HUES64 (cell line): Measurements from ENCODE around the gene MYL5.

Experiments used
- H3K27ac ChIP-seq: 2 replicates; pipeline ENCODE4 v1.7.0; 2013; ENCODE audit warnings: low read depth, low read length, inconsistent platforms
- H3K27me3 ChIP-seq: 2 replicates; pipeline ENCODE4 v1.6.1; 2013; ENCODE audit warnings: mild to moderate bottlenecking, low read length; ENCODE audit not compliant: insufficient read depth
- H3K36me3 ChIP-seq: 2 replicates; pipeline ENCODE4 v1.6.1; 2013; ENCODE audit warnings: mild to moderate bottlenecking, low read length; ENCODE audit not compliant: insufficient read depth
- H3K4me1 ChIP-seq: 2 replicates; pipeline ENCODE4 v1.6.1; 2013; ENCODE audit warnings: mild to moderate bottlenecking, low read length, moderate library complexity; ENCODE audit not compliant: insufficient read depth
- H3K4me3 ChIP-seq: 2 replicates; pipeline ENCODE4 v1.5.1; 2013; ENCODE audit warnings: mild to moderate bottlenecking, low read length, moderate library complexity
- H3K9ac ChIP-seq: 2 replicates; pipeline ENCODE4 v1.6.1; 2013; ENCODE audit warnings: mild to moderate bottlenecking, low read depth, low read length
- H3K9me3 ChIP-seq: 2 replicates; pipeline ENCODE4 v1.6.1; 2013; ENCODE audit warnings: low read depth, low read length; ENCODE audit not compliant: insufficient read depth
- WGBS: fragments of 150-250, 120-280 bp; methylation state at CpG from one replicate; pipeline ENCODE4 v1.1.7; 2013; ENCODE audit warnings: missing lambda C conversion rate; 5-methylcytosine and 5-hydroxymethylcytosine counted together

Gene MYL5

DNA sequence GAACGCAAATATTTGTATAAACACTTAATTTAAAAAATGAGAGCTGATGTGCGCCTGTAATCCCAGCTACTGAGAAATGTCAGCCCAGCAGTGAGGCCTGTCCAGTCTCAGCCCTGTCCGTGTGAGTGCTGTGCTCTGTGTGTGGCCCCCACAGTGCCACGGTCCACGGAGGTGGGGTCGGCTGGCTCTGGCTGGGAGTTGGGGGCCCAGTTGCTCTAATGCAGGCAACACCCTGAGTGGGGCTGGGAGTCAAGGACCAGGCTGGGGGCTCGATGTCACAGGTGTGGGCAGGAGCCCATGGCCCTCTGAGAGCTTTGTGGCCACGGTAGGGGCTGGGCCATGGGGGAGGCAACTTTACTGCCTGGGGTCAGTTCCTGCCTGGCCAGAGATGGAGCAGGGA lies 44.1 kb downstream of the MYL5 start:
- no peaks in the 10 kb centered on the region for H3K9me3 ChIP-seq
- no peaks in the 10 kb centered on the region for H3K4me1 ChIP-seq
- H3K27me3 ChIP-seq, result no peaks in the 10 kb centered on the region
- no peak overlapping the region for H3K4me3 ChIP-seq
- WGBS, result 94% methylated on average over 8 of the region's 8 CpGs
- peaks cover 10% of the 10 kb centered on the region; the same call in 1 of the 2 replicates for H3K36me3 ChIP-seq
- no peak overlapping the region for H3K27ac ChIP-seq
- H3K9ac ChIP-seq, result no peak overlapping the region

DNA sequence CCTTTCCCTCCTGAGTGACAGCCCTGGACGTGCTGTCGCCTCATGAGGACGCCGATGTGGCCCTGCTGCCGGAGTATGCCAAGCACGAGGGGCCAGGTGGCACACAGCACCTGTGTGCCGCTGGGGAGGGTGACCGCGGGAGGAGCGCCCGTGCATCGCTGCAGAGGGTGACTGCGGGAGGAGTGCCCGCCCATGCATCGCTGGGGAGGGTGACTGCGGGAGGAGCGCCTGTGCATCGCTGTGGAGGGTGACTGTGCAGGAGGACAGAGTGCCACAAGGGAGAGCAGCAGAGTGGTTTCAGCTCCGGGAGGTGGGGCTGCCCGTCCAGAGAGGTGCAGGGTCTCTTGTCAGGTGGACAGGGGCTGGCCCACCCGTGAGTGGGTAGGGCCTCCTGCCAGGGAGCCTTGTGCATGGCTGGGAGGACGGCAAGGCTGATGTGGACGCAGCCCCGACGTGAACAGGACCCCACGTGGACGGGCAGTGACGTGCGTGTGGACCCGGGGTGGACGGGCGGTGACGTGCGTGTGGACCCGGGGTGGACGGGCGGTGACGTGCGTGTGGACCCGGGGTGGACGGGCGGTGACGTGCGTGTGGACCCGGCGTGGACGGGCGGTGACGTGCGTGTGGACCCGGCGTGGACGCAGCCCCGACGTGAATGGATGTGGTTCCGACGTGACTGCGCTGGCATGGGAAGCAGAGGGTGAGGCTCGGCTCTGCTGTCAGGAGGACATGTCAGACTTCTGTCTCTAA lies 45.9 kb downstream of the MYL5 start:
- Histone ChIP-seq H3K36me3 (peaks cover 5% of the 10 kb centered on the region; the same call in 1 of the 2 replicates), H3K9me3 (no peaks in the 10 kb centered on the region), H3K4me3 (no peak overlapping the region), H3K27ac (no peak overlapping the region), H3K9ac (no peak overlapping the region), H3K27me3 (no peaks in the 10 kb centered on the region), H3K4me1 (no peaks in the 10 kb centered on the region)
- WGBS, result 97% methylated on average over 59 of the region's 59 CpGs

DNA sequence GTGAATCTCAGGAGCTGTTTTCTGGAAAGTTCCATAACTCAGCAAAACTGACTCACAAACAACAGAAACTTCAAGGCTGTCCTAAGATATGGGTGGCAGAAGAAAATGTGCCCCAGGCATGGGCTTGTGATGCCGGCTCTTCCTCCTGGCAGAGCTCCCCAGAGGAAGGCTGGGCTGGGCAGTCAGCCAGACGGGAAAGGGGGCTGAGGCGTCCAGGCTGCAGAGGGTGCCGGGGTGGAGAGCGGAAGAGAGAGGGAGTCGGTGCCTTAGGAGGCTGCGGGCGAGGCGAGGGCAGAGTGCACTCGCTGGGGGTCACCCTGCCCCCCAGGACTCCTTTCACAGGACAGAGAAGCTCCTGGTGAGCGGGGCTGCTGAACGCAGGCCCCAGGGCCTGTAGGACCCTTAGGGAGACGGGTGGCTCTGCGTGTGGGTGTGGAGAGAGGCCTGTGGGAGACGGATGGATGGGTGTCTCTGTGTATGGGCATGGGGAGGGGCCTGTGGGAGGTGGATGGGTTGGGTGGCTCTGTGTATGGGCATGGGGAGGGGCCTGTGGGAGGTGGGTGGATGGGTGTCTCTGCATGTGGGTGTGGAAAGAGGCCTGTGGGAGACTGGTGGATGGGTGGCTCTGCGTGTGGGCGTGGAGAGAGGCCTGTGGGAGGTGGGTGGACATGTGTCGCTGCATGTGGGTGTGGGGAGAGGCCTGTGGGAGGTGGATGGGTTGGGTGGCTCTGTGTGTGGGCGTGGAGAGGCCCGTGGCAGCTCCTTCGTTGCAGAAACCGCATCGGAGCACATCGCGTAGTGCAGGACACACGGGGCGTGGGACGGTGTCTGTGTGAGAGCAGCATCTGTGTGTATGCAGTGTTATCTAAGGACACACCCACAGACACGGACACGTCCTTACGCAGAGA lies 47.2 kb downstream of the MYL5 start:
- Histone ChIP-seq H3K9me3 (no peaks in the 10 kb centered on the region), H3K36me3 (peaks cover 5% of the 10 kb centered on the region; the same call in 1 of the 2 replicates), H3K4me3 (no peak overlapping the region), H3K27ac (no peak overlapping the region), H3K27me3 (no peaks in the 10 kb centered on the region), H3K4me1 (no peaks in the 10 kb centered on the region), H3K9ac (no peak overlapping the region)
- WGBS, result 95% methylated on average over 31 of the region's 31 CpGs

DNA sequence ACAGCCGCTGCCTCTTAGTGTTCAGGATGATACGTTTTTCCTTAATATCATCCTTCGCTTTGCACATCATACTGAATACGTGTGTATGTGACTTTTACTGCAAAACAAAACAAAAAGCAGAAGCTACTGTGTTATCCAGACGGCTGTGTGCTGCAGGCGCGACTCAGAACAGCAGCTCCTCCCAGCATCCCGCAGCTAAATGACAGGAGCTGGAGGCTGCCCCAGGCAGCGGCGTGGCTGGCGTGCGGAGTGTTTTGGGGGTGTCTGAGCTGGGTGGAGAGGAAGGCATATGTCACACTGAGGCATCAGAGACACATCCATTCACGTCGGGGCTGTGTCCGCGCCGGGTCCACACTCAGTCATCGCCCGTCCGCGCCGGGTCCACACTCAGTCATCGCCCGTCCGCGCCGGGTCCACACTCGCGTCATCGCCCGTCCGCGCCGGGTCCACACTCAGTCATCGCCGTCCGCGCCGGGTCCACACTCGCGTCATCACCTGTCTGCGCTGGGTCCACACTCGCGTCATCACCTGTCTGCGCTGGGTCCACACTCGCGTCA lies 47.9 kb downstream of the MYL5 start:
- Histone ChIP-seq H3K27ac (no peak overlapping the region), H3K36me3 (peaks cover 5% of the 10 kb centered on the region; the same call in 1 of the 2 replicates), H3K4me3 (no peak overlapping the region), H3K27me3 (no peaks in the 10 kb centered on the region), H3K4me1 (no peaks in the 10 kb centered on the region), H3K9ac (no peak overlapping the region), H3K9me3 (no peaks in the 10 kb centered on the region)
- WGBS, result 97% methylated on average over 47 of the region's 47 CpGs

DNA sequence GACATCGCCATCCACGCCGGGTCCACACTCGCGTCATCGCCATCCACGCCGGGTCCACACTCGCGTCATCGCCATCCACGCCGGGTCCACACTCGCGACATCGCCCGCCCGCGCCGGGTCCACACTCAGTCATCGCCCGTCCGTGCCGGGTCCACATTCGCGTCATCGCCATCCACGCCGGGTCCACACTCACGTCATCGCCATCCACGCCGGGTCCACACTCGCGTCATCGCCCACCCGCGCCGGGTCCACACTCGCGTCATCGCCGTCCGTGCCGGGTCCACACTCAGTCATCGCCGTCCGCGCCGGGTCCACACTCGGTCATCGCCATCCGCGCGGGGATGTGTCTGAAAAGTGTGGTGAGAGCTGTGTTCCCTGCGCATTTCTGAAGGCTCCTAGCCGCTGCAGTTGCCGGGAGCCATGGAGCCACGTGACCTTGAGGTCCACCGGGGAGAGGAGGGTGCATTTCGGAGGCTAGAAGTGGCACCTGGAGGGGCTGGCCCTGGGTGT lies 48.6 kb downstream of the MYL5 start:
- H3K36me3 ChIP-seq, result peaks cover 5% of the 10 kb centered on the region; the same call in 1 of the 2 replicates

DNA sequence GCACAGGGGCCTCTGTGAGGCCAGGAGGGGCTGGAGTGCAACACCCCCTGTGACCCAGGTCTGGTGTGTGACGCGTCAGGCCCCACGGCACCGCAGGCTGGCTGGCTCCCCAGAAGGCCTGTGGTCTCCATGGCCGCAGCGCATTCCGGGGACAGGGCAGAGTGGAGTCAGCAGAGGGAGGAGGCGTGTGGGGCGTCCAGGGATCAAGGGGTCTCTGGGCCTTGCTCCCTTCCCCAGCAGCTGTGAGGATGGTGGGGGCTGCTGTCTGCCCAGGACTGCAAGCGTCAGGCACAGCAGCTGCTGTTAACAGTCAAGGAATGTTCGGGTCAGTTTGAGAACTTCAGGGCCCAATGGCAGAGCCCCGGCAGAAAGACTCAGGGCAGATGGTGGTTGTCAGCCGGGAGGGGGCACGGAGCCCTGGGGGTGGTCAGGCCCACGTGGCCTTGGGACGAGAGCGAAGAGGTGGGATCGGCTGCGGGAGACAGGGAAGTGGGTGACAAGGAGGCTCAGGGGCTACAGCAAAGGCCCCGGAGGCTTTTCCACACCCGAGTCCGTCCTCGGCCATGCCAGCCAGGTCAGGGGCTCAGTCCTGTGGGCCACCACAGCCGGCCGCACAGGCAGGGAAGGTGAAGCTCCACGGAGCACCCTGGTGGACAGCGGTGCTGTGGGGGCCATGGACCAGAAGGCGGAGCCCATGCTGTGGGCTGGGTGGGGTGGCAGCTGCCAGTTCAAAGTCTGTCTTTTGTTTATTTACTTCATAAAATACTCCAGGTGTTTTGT lies 49.6 kb downstream of the MYL5 start:
- Histone ChIP-seq H3K36me3 (peaks cover 5% of the 10 kb centered on the region; the same call in 1 of the 2 replicates), H3K27ac (no peak overlapping the region), H3K9me3 (no peaks in the 10 kb centered on the region), H3K4me1 (no peaks in the 10 kb centered on the region), H3K9ac (no peak overlapping the region), H3K27me3 (no peaks in the 10 kb centered on the region), H3K4me3 (no peak overlapping the region)
- 95% methylated on average over 28 of the region's 28 CpGs for WGBS

More for the DNA sequence above, 48.6 kb downstream of the MYL5 start:
- Histone ChIP-seq H3K9me3 (no peaks in the 10 kb centered on the region), H3K27ac (no peak overlapping the region), H3K4me1 (no peaks in the 10 kb centered on the region), H3K27me3 (no peaks in the 10 kb centered on the region), H3K9ac (no peak overlapping the region), H3K4me3 (no peak overlapping the region)
- WGBS, result 97% methylated on average over 61 of the region's 61 CpGs

DNA sequence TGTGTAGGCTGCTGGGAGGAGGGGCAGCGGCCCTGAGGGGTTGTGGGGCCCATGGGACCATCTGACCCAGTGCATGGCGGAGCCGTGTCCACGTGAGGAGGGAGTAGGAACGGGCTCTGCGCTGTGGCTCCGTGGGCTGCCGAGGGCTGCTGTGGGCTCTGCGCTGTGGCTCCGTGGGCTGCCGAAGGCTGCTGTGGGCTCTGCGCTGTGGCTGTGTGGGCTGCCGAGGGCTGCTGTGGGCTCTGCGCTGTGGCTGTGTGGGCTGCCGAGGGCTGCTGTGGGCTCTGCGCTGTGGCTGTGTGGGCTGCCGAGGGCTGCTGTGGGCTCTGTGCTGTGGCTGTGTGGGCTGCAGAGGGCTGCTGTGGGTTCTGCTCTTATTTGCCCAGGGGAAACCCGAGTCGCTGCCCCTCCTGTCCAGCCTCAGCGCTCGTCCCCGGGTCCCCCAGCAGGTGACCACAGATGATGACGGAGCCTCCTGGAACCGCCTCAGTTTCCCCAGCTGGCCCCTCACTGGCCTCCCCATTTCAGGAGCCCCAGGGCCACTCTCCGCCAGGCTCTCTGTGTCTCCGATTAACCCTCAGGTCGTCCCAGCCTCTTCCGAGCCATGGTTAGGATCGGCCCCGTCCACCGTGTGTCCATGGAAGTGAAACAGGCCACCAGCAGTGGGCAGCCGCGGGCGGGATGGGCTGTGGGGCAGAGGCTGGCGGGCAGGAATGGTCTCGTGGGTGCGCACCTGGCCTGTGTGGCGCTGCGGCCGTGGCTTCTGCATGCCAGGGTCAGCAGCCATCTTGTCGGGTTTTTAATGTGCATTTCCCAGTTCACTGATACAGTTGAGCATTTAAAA lies 51.3 kb downstream of the MYL5 start:
- Histone ChIP-seq H3K9ac (no peak overlapping the region), H3K9me3 (no peaks in the 10 kb centered on the region), H3K27me3 (no peaks in the 10 kb centered on the region), H3K4me3 (no peak overlapping the region), H3K4me1 (no peaks in the 10 kb centered on the region), H3K36me3 (peaks cover 5% of the 10 kb centered on the region), H3K27ac (no peak overlapping the region)
- WGBS, result 95% methylated on average over 41 of the region's 41 CpGs

DNA sequence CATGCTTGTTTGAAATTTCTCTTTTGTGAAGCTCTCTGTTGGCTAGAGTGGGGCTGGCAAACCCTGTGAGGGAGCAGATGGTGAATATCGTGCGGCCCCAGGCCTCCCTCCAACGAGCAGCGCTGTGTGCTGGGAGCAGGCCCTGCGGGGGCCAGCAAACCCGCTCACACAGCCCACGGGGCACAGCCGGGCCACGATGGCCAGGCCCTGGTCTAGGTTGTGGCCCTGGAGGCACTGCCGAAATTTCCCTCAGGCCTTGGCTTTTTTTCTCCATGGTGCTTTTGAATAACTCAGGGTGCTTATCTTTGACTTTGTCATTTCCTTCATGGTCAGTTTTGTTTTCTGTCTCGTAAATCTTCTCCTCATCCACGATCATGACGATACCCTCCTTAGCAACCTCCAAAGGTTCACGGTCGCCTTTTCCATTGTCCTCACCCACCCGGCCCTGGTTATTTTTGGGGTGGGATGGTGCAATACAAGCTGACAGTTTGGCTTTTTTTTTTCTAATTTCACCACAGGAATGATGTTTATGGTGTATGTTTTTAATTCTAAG lies 52.0 kb downstream of the MYL5 start:
- Histone ChIP-seq H3K9me3 (no peaks in the 10 kb centered on the region), H3K9ac (no peak overlapping the region), H3K36me3 (peaks cover 12% of the 10 kb centered on the region), H3K27me3 (no peaks in the 10 kb centered on the region), H3K27ac (no peak overlapping the region), H3K4me3 (no peak overlapping the region), H3K4me1 (no peaks in the 10 kb centered on the region)
- 93% methylated on average over 13 of the region's 16 CpGs for WGBS

DNA sequence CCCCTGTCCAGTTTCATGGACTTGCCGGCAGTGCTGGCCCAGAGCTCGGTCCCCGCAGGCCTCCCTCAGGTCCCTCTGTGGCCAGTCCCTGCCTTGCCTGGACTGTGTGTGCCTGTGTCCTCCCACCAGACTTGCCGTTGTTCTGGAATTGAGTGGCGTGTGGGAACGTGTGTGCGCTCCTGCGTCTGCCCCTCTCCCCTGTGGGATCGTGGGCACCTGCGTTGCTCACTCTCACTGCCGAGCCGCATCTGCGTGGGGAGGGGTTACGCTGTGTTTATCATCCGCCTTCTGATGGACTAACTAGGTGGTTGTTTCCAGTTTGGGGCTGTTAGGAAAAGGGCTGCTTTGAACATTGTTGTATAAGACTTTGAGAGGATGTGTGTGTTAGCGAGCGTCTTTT lies 52.5 kb downstream of the MYL5 start:
- Histone ChIP-seq H3K36me3 (peaks cover 12% of the 10 kb centered on the region), H3K4me3 (no peak overlapping the region), H3K4me1 (no peaks in the 10 kb centered on the region), H3K9me3 (no peaks in the 10 kb centered on the region), H3K9ac (no peak overlapping the region), H3K27me3 (no peaks in the 10 kb centered on the region), H3K27ac (no peak overlapping the region)
- 95% methylated on average over 17 of the region's 17 CpGs for WGBS

DNA sequence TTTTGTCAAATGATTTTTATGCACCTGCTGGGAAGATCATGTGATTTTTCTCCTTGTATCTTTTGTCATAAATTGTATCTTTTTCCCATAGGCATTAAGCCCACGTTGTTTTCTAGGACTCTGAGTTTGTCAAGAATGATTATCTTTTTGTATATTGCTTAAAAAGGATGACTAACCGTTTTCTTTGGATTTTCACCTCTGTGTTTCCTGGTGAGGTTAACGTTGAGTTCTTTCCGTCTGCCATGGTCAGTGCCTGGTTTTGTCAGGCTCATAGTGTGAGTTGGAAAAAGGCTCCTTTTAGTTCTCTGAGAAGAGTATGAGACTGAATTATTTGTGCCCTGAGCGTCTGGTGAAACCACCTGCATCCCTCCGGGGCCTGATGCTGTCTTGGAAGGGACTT lies 53.2 kb downstream of the MYL5 start:
- H3K4me3 ChIP-seq, result no peak overlapping the region
- H3K9ac ChIP-seq, result no peak overlapping the region
- peaks cover 11% of the 10 kb centered on the region for H3K36me3 ChIP-seq
- 89% methylated on average over 6 of the region's 6 CpGs for WGBS
- H3K27ac ChIP-seq, result no peak overlapping the region
- H3K9me3 ChIP-seq, result no peaks in the 10 kb centered on the region
- no peaks in the 10 kb centered on the region for H3K27me3 ChIP-seq
- no peaks in the 10 kb centered on the region for H3K4me1 ChIP-seq
